ENCODE results near the gene SLC1A3.
"Not testable (repeated sequence)": the region's sequence is repeated elsewhere in the genome, so short reads cannot be mapped to it uniquely, and the experiment has no call there.

The SLC1A3 gene

GRCh38 chr5:36631620-36632362 lies 25.4 kb downstream of the SLC1A3 start:
- no peak for DNase-seq

GRCh38 chr5:36632363-36632664 lies 25.9 kb downstream of the SLC1A3 start:
- no peak for DNase-seq

GRCh38 chr5:36635721-36636390 lies 29.4 kb downstream of the SLC1A3 start:
- no peak for DNase-seq

GRCh38 chr5:36637101-36637500 lies 30.7 kb downstream of the SLC1A3 start:
- no peak for DNase-seq

- DNase-seq: no peak
Observed at GRCh38 chr5:36637516-36637915, 31.1 kb downstream of the SLC1A3 start.

GRCh38 chr5:36638056-36638455 lies 31.6 kb downstream of the SLC1A3 start:
- no peak for DNase-seq

GRCh38 chr5:36640949-36641348 lies 34.5 kb downstream of the SLC1A3 start:
- DNase-seq: no peak

- no peak for DNase-seq
Observed at GRCh38 chr5:36641431-36641830, 35.0 kb downstream of the SLC1A3 start.

GRCh38 chr5:36642089-36642488 lies 35.7 kb downstream of the SLC1A3 start:
- DNase-seq: no peak

- no peak for DNase-seq
Observed at GRCh38 chr5:36643162-36643561, 36.8 kb downstream of the SLC1A3 start.

GRCh38 chr5:36643841-36644240 lies 37.4 kb downstream of the SLC1A3 start:
- not testable (repeated sequence) for DNase-seq

GRCh38 chr5:36644727-36645126 lies 38.3 kb downstream of the SLC1A3 start:
- DNase-seq: no peak

- no peak for DNase-seq
Observed at GRCh38 chr5:36646100-36646499, 39.7 kb downstream of the SLC1A3 start.

- DNase-seq: no peak
Observed at GRCh38 chr5:36646507-36647023, 40.2 kb downstream of the SLC1A3 start.

- no peak for DNase-seq
Observed at GRCh38 chr5:36647046-36647445, 40.6 kb downstream of the SLC1A3 start.

- no peak for DNase-seq
Observed at GRCh38 chr5:36648426-36648825, 42.0 kb downstream of the SLC1A3 start.

- DNase-seq: peak; percentile 43
Observed at GRCh38 chr5:36651761-36652685, 45.6 kb downstream of the SLC1A3 start.

GRCh38 chr5:36653044-36653705 lies 46.8 kb downstream of the SLC1A3 start:
- peak; percentile 48 for DNase-seq

GRCh38 chr5:36654564-36654963 lies 48.2 kb downstream of the SLC1A3 start:
- no peak for DNase-seq

- no peak for DNase-seq
Observed at GRCh38 chr5:36655161-36655560, 48.8 kb downstream of the SLC1A3 start.

GRCh38 chr5:36656556-36656955 lies 50.1 kb downstream of the SLC1A3 start:
- no peak for DNase-seq

GRCh38 chr5:36657563-36657995 lies 51.2 kb downstream of the SLC1A3 start:
- DNase-seq: peak; percentile 82

Data from left hindlimb (tissue), 1 donor.